Measurements from ENCODE around the gene STAG1.

GRCh38 chr3:136604961-136605360, 147.2 kb downstream of the STAG1 start:
- TF ChIP-seq CTCF (IDR thresholded peaks at IDR 0.05; ENCODE audit: insufficient read depth, low read length): no peak
- TF ChIP-seq POLR2AphosphoS5 (IDR thresholded peaks at IDR 0.05; ENCODE audit: low read depth): no peak
- TF ChIP-seq, protein P1, sequence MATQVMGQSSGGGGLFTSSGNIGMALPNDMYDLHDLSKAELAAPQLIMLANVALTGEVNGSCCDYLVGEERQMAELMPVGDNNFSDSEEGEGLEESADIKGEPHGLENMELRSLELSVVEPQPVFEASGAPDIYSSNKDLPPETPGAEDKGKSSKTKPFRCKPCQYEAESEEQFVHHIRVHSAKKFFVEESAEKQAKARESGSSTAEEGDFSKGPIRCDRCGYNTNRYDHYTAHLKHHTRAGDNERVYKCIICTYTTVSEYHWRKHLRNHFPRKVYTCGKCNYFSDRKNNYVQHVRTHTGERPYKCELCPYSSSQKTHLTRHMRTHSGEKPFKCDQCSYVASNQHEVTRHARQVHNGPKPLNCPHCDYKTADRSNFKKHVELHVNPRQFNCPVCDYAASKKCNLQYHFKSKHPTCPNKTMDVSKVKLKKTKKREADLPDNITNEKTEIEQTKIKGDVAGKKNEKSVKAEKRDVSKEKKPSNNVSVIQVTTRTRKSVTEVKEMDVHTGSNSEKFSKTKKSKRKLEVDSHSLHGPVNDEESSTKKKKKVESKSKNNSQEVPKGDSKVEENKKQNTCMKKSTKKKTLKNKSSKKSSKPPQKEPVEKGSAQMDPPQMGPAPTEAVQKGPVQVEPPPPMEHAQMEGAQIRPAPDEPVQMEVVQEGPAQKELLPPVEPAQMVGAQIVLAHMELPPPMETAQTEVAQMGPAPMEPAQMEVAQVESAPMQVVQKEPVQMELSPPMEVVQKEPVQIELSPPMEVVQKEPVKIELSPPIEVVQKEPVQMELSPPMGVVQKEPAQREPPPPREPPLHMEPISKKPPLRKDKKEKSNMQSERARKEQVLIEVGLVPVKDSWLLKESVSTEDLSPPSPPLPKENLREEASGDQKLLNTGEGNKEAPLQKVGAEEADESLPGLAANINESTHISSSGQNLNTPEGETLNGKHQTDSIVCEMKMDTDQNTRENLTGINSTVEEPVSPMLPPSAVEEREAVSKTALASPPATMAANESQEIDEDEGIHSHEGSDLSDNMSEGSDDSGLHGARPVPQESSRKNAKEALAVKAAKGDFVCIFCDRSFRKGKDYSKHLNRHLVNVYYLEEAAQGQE (IDR thresholded peaks at IDR 0.05; ENCODE audit: insufficient replicate concordance, low read depth): no peak
- no peak for TF ChIP-seq GABPA (IDR thresholded peaks at IDR 0.05; ENCODE audit: low read depth)
